GM08714 (cell line): ENCODE results near the gene STK17B.
"Not testable (repeated sequence)": the region's sequence is repeated elsewhere in the genome, so short reads cannot be mapped to it uniquely, and the experiment has no call there.

ENCODE experiments used
- H3K4me3 ChIP-seq: fragments of 200-500 bp; sonication (Bioruptor generic); 2 replicates; pipeline ENCODE4 v1.5.1; 2014; ENCODE audit warnings: mild to moderate bottlenecking, low read length, inconsistent platforms
- ZNF274 ChIP-seq: IDR thresholded peaks from 2 replicates; pipeline ENCODE4 v1.6.1; 2012; ENCODE audit warnings: mild to moderate bottlenecking, low read depth, low read length

Gene STK17B

DNA sequence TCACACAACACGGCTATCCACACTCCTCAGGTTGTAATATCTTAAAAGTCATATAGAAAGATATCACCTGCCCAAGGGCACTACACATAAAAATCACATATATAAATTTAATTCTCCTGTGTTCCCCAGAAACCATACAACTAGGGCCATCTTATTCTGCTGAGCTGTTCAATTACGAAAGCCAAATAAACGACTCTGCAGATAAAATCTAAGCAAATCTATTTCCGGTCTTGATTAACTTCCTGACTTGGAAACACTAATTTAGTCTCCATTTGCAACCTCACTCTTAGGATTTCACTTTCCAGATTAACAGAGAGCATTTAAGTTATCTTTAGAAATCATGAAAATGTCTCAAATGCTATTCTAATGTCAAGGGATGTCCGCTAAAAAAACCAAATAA is 23.9 kb upstream of the STK17B start:
- no peak overlapping the region for H3K4me3 ChIP-seq
- no peak for TF ChIP-seq ZNF274

DNA sequence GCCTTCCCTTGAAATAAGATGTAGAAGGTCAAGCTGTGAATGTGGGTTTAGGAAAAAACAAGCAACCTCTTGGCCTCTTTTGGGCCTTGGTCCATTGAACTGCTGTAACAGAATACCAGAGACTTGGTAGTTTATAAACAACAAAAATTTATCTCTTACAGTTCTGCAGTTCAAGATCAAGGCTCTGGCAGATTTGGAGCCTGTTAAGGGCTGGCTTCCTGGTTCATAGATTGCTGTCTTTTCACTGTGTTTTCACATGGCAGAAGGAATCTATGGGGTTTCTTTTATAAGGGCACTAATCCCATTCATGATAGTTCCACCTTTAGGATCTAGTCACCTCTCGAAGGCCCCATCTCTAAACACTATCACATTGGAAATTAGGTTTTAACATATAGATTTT is 20.2 kb upstream of the STK17B start:
- no peak overlapping the region for H3K4me3 ChIP-seq
- TF ChIP-seq ZNF274, result no peak

DNA sequence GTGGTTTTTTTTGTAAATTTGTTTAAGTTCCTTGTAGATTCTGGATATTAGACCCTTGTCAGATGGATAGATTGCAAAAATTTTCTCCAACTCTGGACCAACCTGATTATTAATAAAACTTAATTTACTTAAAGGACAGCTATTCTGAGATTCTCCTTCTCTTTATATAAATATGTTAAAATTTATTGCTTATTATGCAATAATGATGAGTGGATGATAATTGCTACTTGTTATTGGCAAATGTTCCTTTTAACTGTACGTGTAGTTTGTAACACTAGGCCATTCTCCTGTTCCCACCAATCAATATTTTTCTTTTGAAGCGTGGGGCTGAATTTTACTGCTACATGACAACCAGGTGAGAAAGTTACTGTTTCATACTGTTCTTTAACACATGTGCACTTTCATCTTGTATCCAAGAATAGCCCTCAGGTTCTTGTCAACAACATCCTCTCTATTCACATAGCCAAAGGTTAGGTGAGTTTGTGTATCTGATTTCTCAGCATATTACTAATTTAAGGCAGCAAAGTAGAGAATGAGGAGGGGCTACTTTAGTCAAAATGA is 16.6 kb upstream of the STK17B start:
- H3K4me3 ChIP-seq, result no peak overlapping the region
- no peak for TF ChIP-seq ZNF274

DNA sequence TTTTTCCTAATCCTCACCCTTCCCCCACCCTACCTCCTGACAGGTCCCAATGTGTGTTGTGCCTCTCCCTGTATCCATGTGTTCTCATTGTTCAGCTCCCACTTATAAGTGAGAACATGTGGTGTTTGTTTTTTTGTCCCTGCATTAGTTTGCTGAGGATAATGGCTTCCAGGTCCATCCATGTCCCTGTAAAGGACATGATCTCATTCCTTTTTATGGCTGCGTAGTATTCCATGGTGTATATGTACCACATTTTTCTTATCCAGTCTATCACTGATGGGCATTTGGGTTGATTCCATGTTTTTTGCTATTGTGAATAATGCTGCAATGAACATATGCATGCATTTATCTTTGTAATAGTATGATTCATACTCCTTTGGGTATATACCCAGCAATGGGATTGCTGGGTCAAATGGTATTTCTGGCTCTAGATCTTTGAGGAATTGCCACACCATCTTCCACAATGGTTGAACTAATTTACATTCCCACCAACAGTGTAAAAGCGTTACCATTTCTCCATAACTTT is 15.9 kb upstream of the STK17B start:
- H3K4me3 ChIP-seq, result not testable (repeated sequence)

DNA sequence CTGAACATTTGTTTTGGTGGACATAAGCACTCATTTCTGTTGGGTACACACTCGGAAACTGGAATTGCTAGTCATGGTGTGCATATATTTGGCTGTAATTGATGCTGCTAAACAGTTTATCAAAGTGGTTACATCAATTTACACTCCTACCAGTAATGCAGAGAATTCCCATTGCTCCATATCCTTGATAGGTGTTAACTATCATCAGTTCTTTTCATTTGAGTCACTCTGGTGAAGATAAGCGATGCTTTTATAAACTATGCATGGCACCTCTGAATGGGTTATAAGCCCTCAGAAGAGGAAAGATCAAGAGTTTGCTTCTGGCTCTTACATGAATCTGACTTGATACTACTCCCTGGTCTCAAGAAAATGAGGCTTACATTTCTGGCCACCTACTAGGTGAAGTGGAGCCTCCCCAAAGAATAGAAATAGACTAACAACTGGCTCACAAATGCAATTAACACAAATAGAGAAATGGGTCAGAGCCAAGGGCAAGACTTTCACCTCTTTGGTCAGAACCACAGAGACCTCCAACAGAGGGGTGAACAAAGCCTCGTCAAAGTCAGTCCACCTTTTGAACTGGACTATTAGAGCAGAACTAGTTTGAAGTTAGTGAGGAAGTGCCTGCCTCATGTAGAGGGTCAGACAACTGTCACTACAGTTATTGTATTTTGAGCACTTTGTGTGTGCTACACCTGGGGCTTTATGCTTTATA is 15.0 kb upstream of the STK17B start:
- TF ChIP-seq ZNF274, result no peak
- H3K4me3 ChIP-seq, result no peak overlapping the region

DNA sequence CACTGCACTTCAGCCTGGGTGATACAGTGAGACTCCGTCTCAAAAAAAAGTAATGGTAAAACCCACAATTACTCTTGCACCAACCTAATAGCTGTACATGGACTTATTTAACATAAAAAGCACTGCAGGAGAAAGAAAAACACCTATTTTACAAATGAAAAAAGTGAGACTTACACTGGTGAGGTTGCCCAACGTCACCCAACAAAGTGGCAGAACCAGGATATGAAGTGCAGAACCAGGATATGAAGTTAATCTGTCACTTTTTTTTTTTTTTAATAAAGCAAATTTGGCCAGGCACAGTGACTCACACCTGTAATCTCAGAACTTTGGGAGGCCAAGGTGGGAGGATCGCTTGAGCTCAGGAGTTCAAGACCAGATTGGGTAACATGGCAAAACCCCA is 13.5 kb upstream of the STK17B start:
- no peak overlapping the region for H3K4me3 ChIP-seq
- no peak for TF ChIP-seq ZNF274

DNA sequence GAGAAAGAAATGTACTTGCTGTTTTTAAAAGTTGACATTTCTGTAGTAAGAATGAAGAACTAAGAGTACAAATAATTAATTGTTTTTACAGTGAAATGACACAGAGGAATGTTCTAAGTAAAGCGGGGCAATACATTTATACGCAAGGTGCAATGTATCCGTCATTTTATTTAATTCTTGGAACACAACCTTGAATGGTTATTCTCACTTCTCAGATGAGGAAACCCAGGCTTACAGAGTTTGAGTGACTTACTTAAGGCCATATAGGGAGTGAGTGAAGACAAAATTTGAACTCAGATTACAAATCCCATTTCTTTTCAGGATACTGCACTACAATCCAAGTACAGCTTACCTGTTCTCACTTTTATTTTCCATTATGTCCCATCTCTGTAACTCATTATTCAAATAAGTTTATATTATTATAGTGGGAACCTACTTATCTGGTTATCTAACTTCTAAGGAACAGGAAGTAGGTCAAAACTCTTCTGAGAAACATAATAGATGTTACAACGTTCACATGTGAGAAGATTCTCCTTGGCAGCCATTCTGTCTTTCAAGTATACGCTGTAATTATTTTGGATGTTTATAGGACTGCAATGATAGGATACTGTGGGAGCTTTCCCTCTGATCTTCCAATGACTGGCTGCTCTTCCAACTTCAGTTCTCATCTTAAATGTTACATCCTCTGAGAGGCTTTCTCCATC is 12.3 kb upstream of the STK17B start:
- no peak for TF ChIP-seq ZNF274

DNA sequence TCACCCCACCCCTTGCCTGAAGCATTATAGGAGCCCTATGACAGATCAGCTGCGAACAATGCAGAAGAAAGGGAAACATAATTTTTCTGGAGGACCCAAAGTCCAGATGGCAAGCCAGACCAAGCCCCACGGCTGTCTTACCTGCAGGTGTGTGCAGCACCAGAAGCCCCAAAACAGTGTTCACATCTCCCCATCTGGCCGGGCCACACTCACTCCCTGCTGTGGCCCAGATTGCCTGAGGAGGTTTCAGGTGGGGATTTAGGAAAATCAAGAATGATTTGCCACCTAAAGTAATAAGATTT is 11.7 kb upstream of the STK17B start:
- TF ChIP-seq ZNF274, result no peak
- H3K4me3 ChIP-seq, result peak overlapping the region; percentile 28; the same call in 1 of the 2 replicates

More for the DNA sequence above, 12.3 kb upstream of the STK17B start:
- H3K4me3 ChIP-seq, result no peak overlapping the region

DNA sequence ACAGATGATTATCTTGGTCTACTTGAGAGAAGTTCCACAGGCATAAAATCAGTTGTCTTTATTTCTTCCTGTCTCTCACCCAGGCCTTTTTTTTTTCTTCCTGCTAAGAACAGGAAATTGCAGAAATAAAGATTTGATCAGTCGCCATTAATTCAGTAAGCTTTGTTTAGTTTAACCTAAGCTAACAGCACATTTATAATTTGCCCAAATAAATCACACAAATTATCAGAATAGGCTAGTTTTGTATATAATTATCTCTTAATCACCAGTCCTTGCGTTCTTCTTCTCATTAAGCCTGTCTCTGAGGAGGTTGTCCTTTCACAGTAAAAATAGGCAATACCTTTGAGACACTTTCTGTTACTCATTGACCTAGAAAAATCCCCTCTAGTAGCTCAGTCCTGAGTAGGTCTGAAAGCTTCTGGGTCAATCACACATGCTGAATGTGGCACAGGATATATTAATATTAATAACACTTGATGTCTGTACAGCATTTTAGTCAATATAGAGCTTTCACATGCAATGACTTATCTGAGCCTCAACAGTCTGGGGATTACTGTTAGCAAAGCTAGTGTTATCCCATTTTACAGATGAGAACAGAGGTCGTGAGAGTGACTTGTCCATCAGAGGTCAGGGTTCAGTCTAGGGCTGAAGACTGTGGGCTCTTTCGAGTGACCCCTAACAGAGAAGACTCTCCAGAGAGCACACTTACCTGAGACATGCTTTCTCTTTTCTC is 11.2 kb upstream of the STK17B start:
- no peak for TF ChIP-seq ZNF274
- H3K4me3 ChIP-seq, result peak overlapping the region; percentile 28

DNA sequence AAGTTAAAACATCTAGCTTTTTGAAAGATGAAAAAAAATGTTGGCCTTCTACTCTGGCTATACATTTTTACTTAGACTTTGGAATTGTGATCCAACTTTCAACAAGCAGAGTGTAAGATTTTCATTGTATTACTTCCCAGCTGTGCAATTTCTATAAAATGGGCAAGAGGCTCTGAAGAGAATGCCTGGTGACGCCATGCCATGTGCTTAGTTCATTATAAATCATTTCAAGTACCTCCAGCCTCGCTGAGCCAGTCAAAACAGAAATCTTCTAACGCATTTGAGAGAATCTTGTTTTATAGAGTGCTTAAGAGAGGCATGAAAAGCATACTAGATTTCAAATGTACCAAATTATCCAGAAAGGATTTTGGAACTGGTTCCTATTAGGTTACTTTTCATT is 10.1 kb upstream of the STK17B start:
- no peak overlapping the region for H3K4me3 ChIP-seq
- TF ChIP-seq ZNF274, result no peak

DNA sequence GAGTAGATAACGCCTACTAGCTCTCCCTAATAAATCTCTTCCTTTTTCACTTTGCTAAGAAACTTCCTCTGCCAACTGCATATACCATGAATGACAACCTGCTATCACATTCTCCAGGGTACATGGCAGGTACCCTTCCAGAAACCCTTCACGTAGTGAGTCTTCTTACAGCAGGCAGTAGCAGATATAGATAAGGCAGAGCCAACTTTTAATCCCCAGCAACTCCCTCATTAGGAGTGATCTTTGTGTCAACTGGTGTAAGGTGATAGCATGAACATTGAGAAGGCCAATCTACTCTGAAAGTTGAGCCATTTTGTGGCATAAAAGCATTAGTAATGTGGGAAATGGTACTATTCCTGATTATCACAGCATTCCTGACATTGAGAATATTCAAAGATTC is 5.7 kb upstream of the STK17B start:
- TF ChIP-seq ZNF274, result no peak
- 0 out of 2 replicates have a peak overlapping the region, but pooled peaks have one; percentile 21 for H3K4me3 ChIP-seq

DNA sequence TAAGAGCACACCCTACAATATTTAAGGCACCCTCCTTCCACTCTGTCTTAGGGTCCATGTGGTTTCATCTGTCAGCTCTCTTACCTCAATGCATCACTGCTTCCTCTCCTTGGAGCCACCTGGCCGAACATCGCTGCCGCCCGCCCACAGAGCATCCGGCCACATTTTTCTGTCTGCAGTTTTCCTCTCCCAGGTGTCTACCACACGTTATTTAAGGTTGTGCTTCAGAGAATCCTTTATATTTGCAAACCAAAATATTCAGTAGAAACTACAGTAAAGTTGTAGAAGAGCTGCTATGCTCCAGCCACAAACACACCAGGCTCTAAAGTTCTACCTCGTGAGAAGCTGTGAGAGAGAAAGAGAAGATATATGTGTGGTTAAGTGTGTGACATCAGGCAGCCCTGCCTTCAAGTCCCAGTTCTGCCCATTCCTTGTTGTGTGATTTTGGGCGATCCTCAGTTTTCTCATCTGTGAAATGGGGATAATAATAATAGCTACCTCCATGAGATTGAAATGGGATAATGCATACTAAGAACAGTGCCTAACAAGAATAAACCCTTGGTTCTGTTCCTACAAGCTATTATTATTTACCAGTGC is 4.9 kb upstream of the STK17B start:
- no peak overlapping the region for H3K4me3 ChIP-seq
- no peak for TF ChIP-seq ZNF274

DNA sequence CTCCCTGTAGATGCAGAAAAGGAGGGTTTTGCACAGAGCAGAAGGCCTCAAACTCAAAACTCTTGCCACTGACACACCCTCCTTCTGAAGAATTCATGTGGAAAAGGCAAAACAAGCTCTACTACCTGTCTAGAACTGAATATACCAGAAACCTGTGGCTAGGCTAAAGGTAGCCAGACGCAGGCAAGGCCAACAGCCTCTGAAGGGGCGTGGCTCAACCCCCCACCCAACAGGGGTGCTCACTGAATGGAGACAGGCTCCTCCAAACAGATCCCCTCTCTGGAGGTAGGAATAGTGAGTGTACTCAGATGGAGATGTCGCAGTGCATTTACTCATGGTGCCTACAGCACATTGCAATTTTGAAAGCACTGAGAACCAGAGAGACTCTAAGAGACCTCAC is 3.0 kb upstream of the STK17B start:
- peak overlapping the region; percentile 20; the same call in 1 of the 2 replicates for H3K4me3 ChIP-seq
- no peak for TF ChIP-seq ZNF274

DNA sequence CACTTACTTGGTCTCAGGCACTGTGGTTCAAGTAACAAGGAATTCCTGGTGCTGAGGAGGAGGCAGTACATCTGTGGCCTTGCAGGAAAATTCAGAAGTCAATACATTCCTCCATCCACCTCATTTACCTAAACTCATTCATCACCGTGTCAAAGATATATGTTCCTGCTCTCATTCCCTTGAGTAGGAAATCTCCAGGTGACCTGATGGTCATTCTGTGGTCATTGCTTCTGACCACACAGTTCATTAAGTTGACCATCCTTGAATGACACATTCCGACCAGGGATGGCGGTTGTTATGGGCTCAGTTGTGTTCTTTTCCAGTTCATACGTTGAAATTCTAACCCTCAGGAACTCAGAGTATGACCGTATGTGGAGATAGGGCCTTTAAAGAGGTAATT is 2.1 kb upstream of the STK17B start:
- no peak for TF ChIP-seq ZNF274
- no peak overlapping the region; the same call in 1 of the 2 replicates for H3K4me3 ChIP-seq
